Endothelial cell of umbilical vein (primary cell): ENCODE measurements around the gene SLC15A3. TPM values are rescaled to one million over a fixed set of nuclear protein-coding genes. Genes with fewer than 3 reads are reported as not detected.

Source experiments
- BruUV-seq: library from RNA; stranded (reverse); fragments of 400-500 nt; replicated peaks from 2 replicates; lab custom pipeline; 2021; lab: Mats Ljungman, UMichigan
- CTCF ChIA-PET: fragments of 300-600, 350-600 bp; sonication (Branson Sonifier 250); formaldehyde crosslinking; loops from one replicate; lab custom pipeline; 2021; ENCODE audit warnings: antibody characterized with exemption, inconsistent platforms; lab: Charles Lee
- POLR2A ChIA-PET: fragments of 300-600, 350-600 bp; sonication (Branson Sonifier 250); formaldehyde crosslinking; loops from one replicate; lab custom pipeline; 2021; ENCODE audit warnings: antibody characterized with exemption, inconsistent platforms; lab: Charles Lee
- DNase-seq: peaks from one replicate; pipeline ENCODE4 v3.0.0-alpha.2; 2011; ENCODE audit warnings: low read depth, low spot score
- FAIRE-seq: peaks from 2 replicates; lab custom pipeline; 2011; peaks lifted over from hg19 to GRCh38; lab: Jason Lieb, UNC
- H2AFZ ChIP-seq: 2 replicates; pipeline ENCODE4 v1.6.0; 2012; ENCODE audit warnings: low read depth, low read length, control low read depth, inconsistent platforms
- H3K27ac ChIP-seq: 2 replicates; pipeline ENCODE4 v1.5.1; 2011; ENCODE audit warnings: low read depth, mild to moderate bottlenecking, control low read depth, low read length, moderate library complexity; ENCODE audit not compliant: insufficient read depth
- H3K27me3 ChIP-seq, 2 experiments: 2 replicates each; pipeline versions ENCODE4 v1.6.0 to v1.6.1; 2011; ENCODE audit warnings: low read length in 2 of 2, mixed read lengths in 1 of 2; ENCODE audit not compliant: control insufficient read depth in 2 of 2, insufficient read depth in 2 of 2
- H3K36me3 ChIP-seq, 2 experiments: 2 replicates in 1 of 2; 3 replicates in 1 of 2; pipeline ENCODE4 v1.5.1; 2011; ENCODE audit warnings: low read length in 2 of 2, mild to moderate bottlenecking in 1 of 2, moderate library complexity in 1 of 2; ENCODE audit not compliant: control insufficient read depth in 2 of 2, insufficient read depth in 2 of 2; ENCODE audit errors: extremely low read depth in 1 of 2
- H3K4me1 ChIP-seq: 3 replicates; pipeline ENCODE4 v1.5.1; 2011; ENCODE audit warnings: mild to moderate bottlenecking, low read length; ENCODE audit not compliant: control insufficient read depth, insufficient read depth; ENCODE audit errors: extremely low read depth
- H3K4me2 ChIP-seq: 2 replicates; pipeline ENCODE4 v1.6.1; 2011; ENCODE audit warnings: low read length, control low read depth, mixed read lengths; ENCODE audit not compliant: insufficient read depth
- H3K4me3 ChIP-seq, 3 experiments: fragments of 200-600 bp in 1 of 3; sonication (generic), shearing (Covaris generic) in 1 of 3; replicated peaks in 1 of 3; 2 replicates each; pipeline ENCODE4 v1.5.1; 2011 to 2016; ENCODE audit warnings: control low read depth in 3 of 3, low read length in 3 of 3, mild to moderate bottlenecking in 2 of 3, inconsistent platforms in 1 of 3, low read depth in 1 of 3, moderate library complexity in 1 of 3; ENCODE audit not compliant: insufficient read depth in 1 of 3
- H3K79me2 ChIP-seq: 2 replicates; pipeline ENCODE4 v1.6.0; 2012; ENCODE audit warnings: low read length, inconsistent platforms; ENCODE audit not compliant: control insufficient read depth, insufficient read depth
- H3K9ac ChIP-seq: replicated peaks from 2 replicates; pipeline ENCODE3; 2011; ENCODE audit warnings: low read length, control low read depth; ENCODE audit not compliant: insufficient read depth; ENCODE audit errors: extremely low read depth
- H3K9me1 ChIP-seq: replicated peaks from 3 replicates; pipeline ENCODE4 v1.6.0; 2011; ENCODE audit warnings: mild to moderate bottlenecking, low read length; ENCODE audit not compliant: control insufficient read depth, insufficient read depth; ENCODE audit errors: extremely low read depth
- H3K9me3 ChIP-seq: replicated peaks from 2 replicates; pipeline ENCODE4 v1.5.1; 2012; ENCODE audit warnings: low read length, inconsistent platforms; ENCODE audit not compliant: control insufficient read depth, insufficient read depth
- H4K20me1 ChIP-seq: replicated peaks from 2 replicates; pipeline ENCODE3; 2011; ENCODE audit warnings: mild to moderate bottlenecking, low read length; ENCODE audit not compliant: control insufficient read depth, insufficient read depth; ENCODE audit errors: extremely low read depth
- CTCF ChIP-seq, 2 donors: IDR thresholded peaks; 1 replicate in 1 of 2; 2 replicates in 1 of 2; pipeline ENCODE4 v1.5.1; 2011; ENCODE audit warnings: low read length in 2 of 2, mild to moderate bottlenecking in 2 of 2, moderate library complexity in 2 of 2, control low read depth in 1 of 2, inconsistent platforms in 1 of 2, low read depth in 1 of 2; ENCODE audit not compliant: insufficient read depth in 1 of 2; ENCODE audit errors: extremely low read depth in 1 of 2
- EZH2 ChIP-seq: IDR thresholded peaks from 2 replicates; pipeline ENCODE4 v1.6.1; 2012; ENCODE audit warnings: borderline replicate concordance, low read depth, mild to moderate bottlenecking, moderate library complexity, low read length, inconsistent platforms; ENCODE audit not compliant: severe bottlenecking
- FOS ChIP-seq: IDR thresholded peaks from 2 replicates; pipeline ENCODE4 v1.6.1; 2011; ENCODE audit warnings: mild to moderate bottlenecking, low read length, moderate library complexity, borderline replicate concordance; ENCODE audit not compliant: insufficient read depth
- GATA2 ChIP-seq: IDR thresholded peaks from 2 replicates; pipeline ENCODE4 v1.7.0; 2011; ENCODE audit warnings: low read depth, mild to moderate bottlenecking, moderate library complexity, mixed read lengths, low read length; ENCODE audit not compliant: insufficient read length, insufficient read depth
- JUN ChIP-seq: IDR thresholded peaks from 2 replicates; pipeline ENCODE4 v1.6.1; 2011; ENCODE audit warnings: borderline replicate concordance, low read depth; ENCODE audit not compliant: insufficient read length, insufficient read depth
- MAX ChIP-seq: IDR thresholded peaks from 2 replicates; pipeline ENCODE4 v1.6.1; 2011; ENCODE audit not compliant: insufficient read depth, insufficient read length
- MYC ChIP-seq: IDR thresholded peaks from one replicate; pipeline ENCODE4 v1.6.1; 2011; ENCODE audit warnings: mild to moderate bottlenecking, low read depth, low read length
- POLR2A ChIP-seq: IDR thresholded peaks from 2 replicates; pipeline ENCODE4 v1.6.1; 2012; ENCODE audit warnings: low read depth, mild to moderate bottlenecking, control low read depth, low read length
- POLR2AphosphoS5 ChIP-seq: IDR thresholded peaks from 2 replicates; pipeline ENCODE4 v1.6.1; 2012; ENCODE audit warnings: low read depth, mild to moderate bottlenecking, control low read depth, low read length, moderate library complexity; ENCODE audit not compliant: insufficient read depth
- dilution Hi-C: fragments of 300-500 bp; cut with MboI; formaldehyde crosslinking; loops from one replicate; pipeline ENCODE4 v1.15.0; 2019; ENCODE audit warnings: low sequenced_read_pairs; ENCODE audit not compliant: extremely low pct_ligation_motif_present
- intact Hi-C: fragments of 100-400 bp; cut with micrococcal nuclease; formaldehyde crosslinking; loops from one replicate; pipeline ENCODE4 v1.10.0; 2022
- polyA plus RNA-seq, 4 experiments: library from polyadenylated mRNA; depleted of rRNA in 3 of 4; stranded (reverse) in 3 of 4; unstranded in 1 of 4; fragments of >200 nt; gene quantifications; 2 replicates each; pipeline versions ENCODE4 v1.2.1 to v1.2.3, GENCODE V29; 2011 to 2012; ENCODE audit warnings: missing spikeins in 1 of 4
- total RNA-seq: library from RNA; stranded (reverse); gene quantifications from 2 replicates; pipeline ENCODE4 v1.2.3, GENCODE V29; 2021

Gene SLC15A3
- total and polyA plus RNA-seq, 2 donors (not counting 3 experiments of a cell fraction or from before 2014, with no cell fraction given): 3.3 to 4.4 TPM

- Histone ChIP-seq H3K9ac (no peak overlapping the region), H3K27ac (no peak overlapping the region), H3K4me1 (peaks cover 27% of the 10 kb centered on the region), H3K27me3 (no peaks in the 10 kb centered on the region), H3K79me2 (peaks cover 13% of the 10 kb centered on the region), H4K20me1 (no peaks in the 10 kb centered on the region), H3K9me1 (no peaks in the 10 kb centered on the region), H3K4me3 (no peak overlapping the region), H3K9me3 (no peaks in the 10 kb centered on the region), H2AFZ (no peak overlapping the region), H3K36me3 (peaks cover 3 to 23% of the 10 kb centered on the region in 2 experiments), H3K4me2 (no peak overlapping the region)
- no peak for FAIRE-seq
- no peak for TF ChIP-seq POLR2A
- no peak for TF ChIP-seq FOS
- TF ChIP-seq POLR2AphosphoS5: no peak
- no peak for TF ChIP-seq JUN
- no peak for TF ChIP-seq GATA2
- no peak for TF ChIP-seq MYC
- TF ChIP-seq EZH2: no peak
- no peak for TF ChIP-seq CTCF (IDR thresholded peaks at IDR 0.05; ENCODE audit: extremely low read depth in 1 of 2, insufficient read depth in 1 of 2, low read depth in 1 of 2, low read length in 2 of 2)
- no peak for TF ChIP-seq MAX
- intact Hi-C loops: no loop called here
- ChIA-PET POLR2A (interaction anchor here (0.9 kb wide), 1 partner anchor 9 kb away, joined by 5 read pairs; the partner anchor contains the start of gene TMEM109), CTCF (interaction anchor here (0.9 to 1.1 kb wide), 4 partner anchors 8 to 93 kb away, joined by 4 to 7 read pairs (median 5); no protein-coding TSS in a partner anchor)
- dilution Hi-C loops: no loop called here
- no peak for DNase-seq
- no TSS peak for BruUV-seq
These were observed 28.6 kb downstream of the SLC15A3 start for GRCh38 chr11:60923326-60923725.
